Mesangial cell (primary cell): ENCODE measurements around the gene KDM6A. TPM values are rescaled to one million over a fixed set of nuclear protein-coding genes. Genes with fewer than 3 reads are reported as not detected.

Experiments
- total RNA-seq: library from RNA; depleted of rRNA; stranded (reverse); fragments of >200 nt; gene quantifications from 2 replicates; pipeline ENCODE4 v1.2.3, GENCODE V29; 2015

KDM6A gene
- 16.4 and 19.2 TPM in 2 replicates for total RNA-seq

DNA sequence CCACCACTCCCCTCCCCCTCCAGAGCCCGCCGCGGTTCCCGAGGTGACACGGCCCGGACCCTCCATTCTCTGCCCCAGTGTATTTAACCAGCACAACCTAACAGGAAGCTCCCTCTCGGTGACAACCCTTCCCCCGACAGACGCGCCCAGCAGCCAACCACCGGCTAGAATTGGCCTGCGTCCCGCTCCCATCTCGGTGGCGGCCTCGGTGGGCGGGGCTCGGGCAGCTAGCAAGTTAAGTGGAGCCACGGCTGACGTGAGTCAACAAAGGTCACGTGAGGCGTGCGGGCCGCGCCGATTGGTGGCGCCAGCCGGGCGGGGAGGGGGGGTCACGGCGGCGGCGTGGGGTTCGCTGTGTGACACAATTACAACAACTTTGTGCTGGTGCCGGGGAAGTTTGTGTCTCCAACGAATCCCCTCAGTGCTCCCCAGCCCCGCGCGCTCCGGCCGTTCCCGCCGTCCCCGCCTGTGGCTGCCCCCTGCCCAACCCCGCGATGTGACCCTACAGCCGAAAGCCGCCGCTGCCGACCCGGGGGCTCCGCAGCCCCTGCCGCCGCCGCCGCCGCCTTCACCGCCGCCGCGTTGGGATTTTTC, at the start of gene KDM6A:
TSS of gene KDM6A (plus strand) at position 368 of the 594 bp plus-strand sequence. CDS start 364 bp downstream, outside the sequence.

DNA sequence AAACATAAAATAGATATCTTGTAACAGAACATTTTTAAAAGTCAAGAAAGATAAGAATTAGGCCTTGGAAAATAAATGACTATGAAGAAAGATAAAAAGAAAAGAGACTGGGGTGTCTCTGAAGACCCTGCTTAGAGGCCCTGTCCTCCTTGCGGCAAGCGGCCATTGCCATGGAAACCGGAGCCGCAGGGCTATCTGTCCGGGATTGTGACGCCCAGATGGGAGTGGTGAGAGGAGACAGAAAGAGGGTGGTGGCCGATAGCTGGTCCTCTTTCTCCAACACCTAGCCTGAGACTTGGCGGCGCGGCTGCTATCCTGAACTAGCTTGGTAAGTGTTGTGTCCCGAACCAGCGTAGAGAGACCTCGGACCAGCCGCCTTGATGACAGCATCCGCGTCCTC, 29.2 kb upstream of the KDM6A start, which contains the start of gene DUSP21:
TSS of gene DUSP21 (plus strand) at position 269 of the 400 bp plus-strand sequence. CDS start at position 381, 112 bp downstream.

Other genes with a start within 250 kb of the KDM6A start
- gene DUSP21, start 29.2 kb upstream of the KDM6A start, total RNA-seq: not detected in 2 replicates